HepG2 (cell line): ENCODE results near the gene MYOZ3. TPM values are rescaled to one million over a fixed set of nuclear protein-coding genes. Genes with fewer than 3 reads are reported as not detected.
A peak's percentile ranks its signal among the peaks of the same experiment; 100 is the strongest.

Source experiments
- ADNP ChIP-seq: sonication (generic); formaldehyde crosslinking; IDR thresholded peaks from 2 replicates; pipeline ENCODE4 v1.4.0; 2020; ENCODE audit warnings: missing genetic modification reagents
- AGO2 ChIP-seq: fragments of 200-400 bp; formaldehyde crosslinking; optimal IDR thresholded peaks from 2 replicates; pipeline ENCODE3; 2017; ENCODE audit warnings: mild to moderate bottlenecking, low read depth, low read length, moderate library complexity
- CAMTA2 ChIP-seq: sonication (generic); formaldehyde crosslinking; IDR thresholded peaks from 2 replicates; pipeline ENCODE4 v1.4.0; 2020; ENCODE audit warnings: mild to moderate bottlenecking, missing genetic modification reagents, borderline replicate concordance
- DMTF1 ChIP-seq: sonication (generic); formaldehyde crosslinking; IDR thresholded peaks from 2 replicates; pipeline ENCODE4 v1.4.0; 2020; ENCODE audit warnings: mild to moderate bottlenecking, missing genetic modification reagents
- ERF ChIP-seq: IDR thresholded peaks from 2 replicates; pipeline ENCODE4 v1.6.1; 2018; ENCODE audit warnings: missing biosample characterization, missing genetic modification reagents
- FLYWCH1 ChIP-seq: sonication (generic); formaldehyde crosslinking; IDR thresholded peaks from 2 replicates; pipeline ENCODE4 v1.8.1; 2023; ENCODE audit warnings: mild to moderate bottlenecking, missing genetic modification reagents
- FOXP4 ChIP-seq: sonication (generic); formaldehyde crosslinking; IDR thresholded peaks from 2 replicates; pipeline ENCODE4 v1.4.0; 2020; ENCODE audit warnings: missing genetic modification reagents
- HINFP ChIP-seq: sonication (generic); formaldehyde crosslinking; IDR thresholded peaks from 2 replicates; pipeline ENCODE4 v1.4.0; 2020; ENCODE audit warnings: low read depth, mild to moderate bottlenecking, missing genetic modification reagents
- KLF6 ChIP-seq: IDR thresholded peaks from 2 replicates; pipeline ENCODE4 v1.8.0; 2016; ENCODE audit warnings: missing biosample characterization, missing genetic modification reagents
- LCORL ChIP-seq, 2 experiments: fragments of 450-650 bp in 1 of 2; sonication (generic) in 1 of 2; formaldehyde crosslinking in 1 of 2; IDR thresholded peaks; 2 replicates each; pipeline versions ENCODE4 v1.5.0 to v1.6.1; 2017 to 2020; ENCODE audit warnings: antibody characterized with exemption in 1 of 2, missing genetic modification reagents in 1 of 2
- MXD4 ChIP-seq: IDR thresholded peaks from 2 replicates; pipeline ENCODE4 v1.6.1; 2016; ENCODE audit warnings: mild to moderate bottlenecking, missing biosample characterization, missing genetic modification reagents
- NFYC ChIP-seq: IDR thresholded peaks from 2 replicates; pipeline ENCODE4 v1.6.1; 2016; ENCODE audit warnings: missing genetic modification reagents, missing compliant biosample characterization
- RBM39 ChIP-seq: fragments of 200-400 bp; formaldehyde crosslinking; IDR thresholded peaks from one replicate; pipeline ENCODE4 v1.6.1; 2018; ENCODE audit warnings: antibody characterized with exemption, mild to moderate bottlenecking, low read depth, low read length; ENCODE audit not compliant: poor library complexity, severe bottlenecking
- SOX6 ChIP-seq, 2 experiments: fragments of 450-650 bp in 1 of 2; sonication (generic) in 1 of 2; formaldehyde crosslinking in 1 of 2; IDR thresholded peaks; 2 replicates each; pipeline versions ENCODE4 v1.4.0 to v1.6.1; 2017 to 2020; ENCODE audit warnings: antibody characterized with exemption in 1 of 2, mild to moderate bottlenecking in 1 of 2, missing genetic modification reagents in 1 of 2
- TFDP2 ChIP-seq: sonication (generic); formaldehyde crosslinking; IDR thresholded peaks from 2 replicates; pipeline ENCODE4 v1.4.0; 2020; ENCODE audit warnings: missing genetic modification reagents
- ZNF101 ChIP-seq: sonication (generic); formaldehyde crosslinking; IDR thresholded peaks from 2 replicates; pipeline ENCODE4 v1.4.0; 2020; ENCODE audit warnings: mild to moderate bottlenecking, low read depth, missing genetic modification reagents, borderline replicate concordance
- ZNF282 ChIP-seq: fragments of 450-650 bp; IDR thresholded peaks from 2 replicates; pipeline ENCODE4 v1.6.1; 2018; ENCODE audit not compliant: partially characterized antibody
- ZNF501 ChIP-seq: sonication (generic); formaldehyde crosslinking; IDR thresholded peaks from 2 replicates; pipeline ENCODE4 v1.5.1; 2020; ENCODE audit warnings: mild to moderate bottlenecking, moderate library complexity, missing genetic modification reagents
- ZNF772 ChIP-seq: sonication (generic); formaldehyde crosslinking; IDR thresholded peaks from 2 replicates; pipeline ENCODE4 v1.5.0; 2020; ENCODE audit warnings: mild to moderate bottlenecking, missing genetic modification reagents
- ZNF879 ChIP-seq: sonication (generic); formaldehyde crosslinking; IDR thresholded peaks from 2 replicates; pipeline ENCODE4 v1.8.1; 2023; ENCODE audit warnings: missing genetic modification reagents
- polyA plus RNA-seq, 8 experiments: library from polyadenylated mRNA; depleted of rRNA in 3 of 8; stranded (reverse) in 7 of 8; unstranded in 1 of 8; fragments of >200 nt; fragmentation: Illumina TruSeq in 4 of 8; extraction: Trizol in 4 of 8; gene quantifications; 2 replicates each; pipeline versions ENCODE4 v1.2.1 to v1.2.3, GENCODE V29; 2011 to 2016; ENCODE audit warnings: low read depth in 4 of 8, missing spikeins in 1 of 8, mixed read lengths in 1 of 8; ENCODE audit not compliant: insufficient read depth in 1 of 8
- total RNA-seq, 5 experiments: library from RNA; depleted of rRNA; stranded (reverse); fragments of >200 nt; fragmentation: Illumina TruSeq; extraction: Trizol; gene quantifications; 2 replicates each; pipeline ENCODE4 v1.2.3, GENCODE V29; 2016; ENCODE audit warnings: low read depth in 1 of 5

The MYOZ3 gene
- total and polyA plus RNA-seq, 2 of the 13 experiments (the other 11 are each of a cell fraction or from before 2014, with no cell fraction given), result 0.05 TPM; not detected in 1

GRCh38 chr5:150700594-150701377 is 39.7 kb downstream of the MYOZ3 start, which contains the start of gene RBM22 (continued):
- TF ChIP-seq FOXP4 (CRISPR knock-in tag) (peak; percentile 60; the same call in 1 of the 2 replicates), FLYWCH1 (CRISPR knock-in tag) (no peak), ADNP (CRISPR knock-in tag) (no peak), NFYC (CRISPR knock-in tag) (peak; percentile 36), DMTF1 (CRISPR knock-in tag) (no peak), LCORL (IDR thresholded peaks at IDR 0.05) (no peak), LCORL (CRISPR knock-in tag; IDR thresholded peaks at IDR 0.05) (peak; percentile 45; the same call in 1 of the 2 replicates), TFDP2 (CRISPR knock-in tag) (peak; percentile 63; the same call in 1 of the 2 replicates), ERF (CRISPR knock-in tag) (peak; percentile 38; the same call in 1 of the 2 replicates), ZNF879 (0 out of 2 replicates have a peak, but pooled peaks have one; percentile 52), HINFP (CRISPR knock-in tag) (0 out of 2 replicates have a peak, but pooled peaks have one; percentile 48), ZNF282 (no peak), RBM39 (peak; percentile 64), ZNF772 (CRISPR knock-in tag) (peak; percentile 46; the same call in 1 of the 2 replicates), SOX6 (IDR thresholded peaks at IDR 0.05) (no peak), SOX6 (CRISPR knock-in tag; IDR thresholded peaks at IDR 0.05) (peak; percentile 52), CAMTA2 (CRISPR knock-in tag) (peak; percentile 93; the same call in 1 of the 2 replicates), MXD4 (CRISPR knock-in tag) (peak; percentile 51), ZNF101 (no peak), AGO2 (peak; percentile 67), ZNF501 (CRISPR knock-in tag) (peak; percentile 95), KLF6 (CRISPR knock-in tag) (peak; percentile 86; the same call in 1 of the 2 replicates)
